Hepatocyte (in vitro differentiated cells): ENCODE measurements around the gene CEACAM21.

ENCODE experiments used
- EZH2 ChIP-seq: fragments of 200-600 bp; sonication (generic); IDR thresholded peaks from 2 replicates; pipeline ENCODE4 v1.6.1; 2016; ENCODE audit warnings: antibody characterized with exemption, mild to moderate bottlenecking, borderline replicate concordance
- EZH2phosphoT487 ChIP-seq: fragments of 200-600 bp; sonication (generic); IDR thresholded peaks from one replicate; pipeline ENCODE4 v1.6.1; 2018; ENCODE audit warnings: antibody characterized with exemption, mild to moderate bottlenecking, low read depth, moderate library complexity; ENCODE audit not compliant: unreplicated experiment, severe bottlenecking
- TF ChIP-seq, protein P1 (sequence below): fragments of 200-600 bp; sonication (generic); IDR thresholded peaks from 2 replicates; pipeline ENCODE4 v1.5.1; 2016; ENCODE audit warnings: antibody characterized with exemption, mild to moderate bottlenecking; ENCODE audit not compliant: poor library complexity

DNA sequence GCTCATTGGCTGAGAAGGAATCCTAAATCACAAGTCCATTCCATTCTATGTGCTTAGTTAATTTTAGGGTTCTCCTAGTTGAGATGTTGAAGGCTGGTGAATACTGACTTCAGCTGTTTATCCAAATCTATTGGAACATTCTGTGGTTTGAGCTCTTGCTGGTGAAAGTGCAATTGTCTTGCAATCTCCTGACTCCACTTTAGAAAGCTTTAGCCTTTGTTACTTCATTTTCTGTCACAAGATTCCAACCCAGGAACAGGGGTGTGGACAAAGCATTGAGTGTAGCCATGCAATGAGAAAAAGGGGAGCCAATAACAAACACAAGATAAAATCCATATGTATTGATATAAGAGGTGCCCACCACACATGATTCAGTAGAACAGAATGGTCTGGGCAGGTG lies 15.0 kb downstream of the CEACAM21 start:
- TF ChIP-seq, protein P1, sequence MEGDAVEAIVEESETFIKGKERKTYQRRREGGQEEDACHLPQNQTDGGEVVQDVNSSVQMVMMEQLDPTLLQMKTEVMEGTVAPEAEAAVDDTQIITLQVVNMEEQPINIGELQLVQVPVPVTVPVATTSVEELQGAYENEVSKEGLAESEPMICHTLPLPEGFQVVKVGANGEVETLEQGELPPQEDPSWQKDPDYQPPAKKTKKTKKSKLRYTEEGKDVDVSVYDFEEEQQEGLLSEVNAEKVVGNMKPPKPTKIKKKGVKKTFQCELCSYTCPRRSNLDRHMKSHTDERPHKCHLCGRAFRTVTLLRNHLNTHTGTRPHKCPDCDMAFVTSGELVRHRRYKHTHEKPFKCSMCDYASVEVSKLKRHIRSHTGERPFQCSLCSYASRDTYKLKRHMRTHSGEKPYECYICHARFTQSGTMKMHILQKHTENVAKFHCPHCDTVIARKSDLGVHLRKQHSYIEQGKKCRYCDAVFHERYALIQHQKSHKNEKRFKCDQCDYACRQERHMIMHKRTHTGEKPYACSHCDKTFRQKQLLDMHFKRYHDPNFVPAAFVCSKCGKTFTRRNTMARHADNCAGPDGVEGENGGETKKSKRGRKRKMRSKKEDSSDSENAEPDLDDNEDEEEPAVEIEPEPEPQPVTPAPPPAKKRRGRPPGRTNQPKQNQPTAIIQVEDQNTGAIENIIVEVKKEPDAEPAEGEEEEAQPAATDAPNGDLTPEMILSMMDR = no peak
- TF ChIP-seq EZH2 (no peak), EZH2phosphoT487 (no peak)
